IPS-18a (cell line): ENCODE data around the gene TESK2.

Experiments
- H3K27ac ChIP-seq: one replicate; pipeline ENCODE4 v1.5.1; 2013; ENCODE audit warnings: low read length
- H3K27me3 ChIP-seq: one replicate; pipeline ENCODE4 v1.6.1; 2013; ENCODE audit warnings: mild to moderate bottlenecking, low read length; ENCODE audit not compliant: control insufficient read depth, insufficient read depth
- H3K36me3 ChIP-seq: one replicate; pipeline ENCODE4 v1.6.1; 2013; ENCODE audit warnings: low read depth, low read length; ENCODE audit not compliant: control insufficient read depth
- H3K4me1 ChIP-seq: one replicate; pipeline ENCODE4 v1.6.1; 2013; ENCODE audit warnings: low read depth, low read length; ENCODE audit not compliant: control insufficient read depth
- H3K4me3 ChIP-seq: one replicate; pipeline ENCODE4 v1.5.1; 2013; ENCODE audit warnings: low read length
- H3K9ac ChIP-seq: one replicate; pipeline ENCODE4 v1.6.1; 2013; ENCODE audit warnings: mild to moderate bottlenecking, low read length, moderate library complexity
- H3K9me3 ChIP-seq: one replicate; pipeline ENCODE4 v1.6.1; 2013; ENCODE audit warnings: low read depth, low read length; ENCODE audit not compliant: control insufficient read depth

Gene TESK2

GRCh38 chr1:45326627-45327623 is 164.0 kb downstream of the TESK2 start, which contains the start of gene HPDL:
Gene HPDL (plus strand): TSS chr1:45326895. CDS start chr1:45327149, 254 bp downstream.
- Histone ChIP-seq H3K4me3 (peak within 1 kb of the TSS; percentile 47), H3K9me3 (no peaks in the 10 kb centered on the region), H3K9ac (peak within 1 kb of the TSS; percentile 54), H3K4me1 (peaks cover 41% of the 10 kb centered on the region), H3K27ac (peak within 1 kb of the TSS; percentile 53), H3K36me3 (peaks cover 20% of the 10 kb centered on the region), H3K27me3 (no peaks in the 10 kb centered on the region)

- H3K36me3 ChIP-seq, result peaks cover 13% of the 10 kb centered on the region
- no peaks in the 10 kb centered on the region for H3K27me3 ChIP-seq
- H3K27ac ChIP-seq, result peak overlapping the region; percentile 53
- H3K9ac ChIP-seq, result peak overlapping the region; percentile 54
- H3K4me1 ChIP-seq, result peaks cover 48% of the 10 kb centered on the region
- no peaks in the 10 kb centered on the region for H3K9me3 ChIP-seq
- peak overlapping the region; percentile 47 for H3K4me3 ChIP-seq
These were observed 165.0 kb downstream of the TESK2 start for GRCh38 chr1:45325851-45326506.

- Histone ChIP-seq H3K27me3 (no peaks in the 10 kb centered on the region), H3K36me3 (no peaks in the 10 kb centered on the region), H3K4me1 (peaks cover 33% of the 10 kb centered on the region), H3K4me3 (no peak overlapping the region), H3K9me3 (no peaks in the 10 kb centered on the region), H3K27ac (no peak overlapping the region), H3K9ac (no peak overlapping the region)
These were observed 168.4 kb downstream of the TESK2 start for GRCh38 chr1:45322486-45323040.

GRCh38 chr1:45321444-45321843 is 169.5 kb downstream of the TESK2 start:
- peak overlapping the region; percentile 82 for H3K9ac ChIP-seq
- no peaks in the 10 kb centered on the region for H3K9me3 ChIP-seq
- peak overlapping the region; percentile 97 for H3K27ac ChIP-seq
- H3K27me3 ChIP-seq, result no peaks in the 10 kb centered on the region
- H3K4me1 ChIP-seq, result peaks cover 28% of the 10 kb centered on the region
- peak overlapping the region; percentile 45 for H3K4me3 ChIP-seq
- no peaks in the 10 kb centered on the region for H3K36me3 ChIP-seq

GRCh38 chr1:45319761-45320160 is 171.2 kb downstream of the TESK2 start:
- no peaks in the 10 kb centered on the region for H3K36me3 ChIP-seq
- no peaks in the 10 kb centered on the region for H3K9me3 ChIP-seq
- no peak overlapping the region for H3K9ac ChIP-seq
- peaks cover 18% of the 10 kb centered on the region for H3K4me1 ChIP-seq
- H3K4me3 ChIP-seq, result no peak overlapping the region
- no peaks in the 10 kb centered on the region for H3K27me3 ChIP-seq
- H3K27ac ChIP-seq, result no peak overlapping the region

- Histone ChIP-seq H3K36me3 (no peaks in the 10 kb centered on the region), H3K9me3 (no peaks in the 10 kb centered on the region), H3K4me3 (no peak overlapping the region), H3K27ac (no peak overlapping the region), H3K27me3 (no peaks in the 10 kb centered on the region), H3K9ac (no peak overlapping the region), H3K4me1 (peaks cover 13% of the 10 kb centered on the region)
These were observed 173.8 kb downstream of the TESK2 start for GRCh38 chr1:45317166-45317565.

- Histone ChIP-seq H3K27ac (no peak overlapping the region), H3K4me3 (no peak overlapping the region), H3K9me3 (no peaks in the 10 kb centered on the region), H3K4me1 (no peaks in the 10 kb centered on the region), H3K9ac (no peak overlapping the region), H3K27me3 (no peaks in the 10 kb centered on the region), H3K36me3 (no peaks in the 10 kb centered on the region)
These were observed 176.7 kb downstream of the TESK2 start for GRCh38 chr1:45314266-45314665.

GRCh38 chr1:45306905-45307304 is 184.1 kb downstream of the TESK2 start:
- Histone ChIP-seq H3K4me3 (peak overlapping the region; percentile 18), H3K9ac (no peak overlapping the region), H3K4me1 (peaks cover 36% of the 10 kb centered on the region), H3K9me3 (no peaks in the 10 kb centered on the region), H3K36me3 (no peaks in the 10 kb centered on the region), H3K27me3 (no peaks in the 10 kb centered on the region), H3K27ac (no peak overlapping the region)

- Histone ChIP-seq H3K9ac (no peak overlapping the region), H3K27ac (no peak overlapping the region), H3K27me3 (no peaks in the 10 kb centered on the region), H3K4me3 (peak overlapping the region; percentile 18), H3K4me1 (peaks cover 36% of the 10 kb centered on the region), H3K9me3 (no peaks in the 10 kb centered on the region), H3K36me3 (no peaks in the 10 kb centered on the region)
These were observed 184.6 kb downstream of the TESK2 start for GRCh38 chr1:45306319-45306718.

- Histone ChIP-seq H3K9ac (no peak overlapping the region), H3K4me3 (peak overlapping the region; percentile 18), H3K27me3 (no peaks in the 10 kb centered on the region), H3K9me3 (no peaks in the 10 kb centered on the region), H3K27ac (no peak overlapping the region), H3K4me1 (peaks cover 36% of the 10 kb centered on the region), H3K36me3 (no peaks in the 10 kb centered on the region)
These were observed 185.7 kb downstream of the TESK2 start for GRCh38 chr1:45305231-45305630.

GRCh38 chr1:45304311-45305081 is 186.5 kb downstream of the TESK2 start:
- peak overlapping the region; percentile 85 for H3K9ac ChIP-seq
- H3K9me3 ChIP-seq, result no peaks in the 10 kb centered on the region
- no peaks in the 10 kb centered on the region for H3K27me3 ChIP-seq
- H3K4me1 ChIP-seq, result peaks cover 36% of the 10 kb centered on the region
- H3K4me3 ChIP-seq, result peak overlapping the region; percentile 77
- peak overlapping the region; percentile 81 for H3K27ac ChIP-seq
- H3K36me3 ChIP-seq, result no peaks in the 10 kb centered on the region
